Measurements from ENCODE around the gene MGAT1.

DNA sequence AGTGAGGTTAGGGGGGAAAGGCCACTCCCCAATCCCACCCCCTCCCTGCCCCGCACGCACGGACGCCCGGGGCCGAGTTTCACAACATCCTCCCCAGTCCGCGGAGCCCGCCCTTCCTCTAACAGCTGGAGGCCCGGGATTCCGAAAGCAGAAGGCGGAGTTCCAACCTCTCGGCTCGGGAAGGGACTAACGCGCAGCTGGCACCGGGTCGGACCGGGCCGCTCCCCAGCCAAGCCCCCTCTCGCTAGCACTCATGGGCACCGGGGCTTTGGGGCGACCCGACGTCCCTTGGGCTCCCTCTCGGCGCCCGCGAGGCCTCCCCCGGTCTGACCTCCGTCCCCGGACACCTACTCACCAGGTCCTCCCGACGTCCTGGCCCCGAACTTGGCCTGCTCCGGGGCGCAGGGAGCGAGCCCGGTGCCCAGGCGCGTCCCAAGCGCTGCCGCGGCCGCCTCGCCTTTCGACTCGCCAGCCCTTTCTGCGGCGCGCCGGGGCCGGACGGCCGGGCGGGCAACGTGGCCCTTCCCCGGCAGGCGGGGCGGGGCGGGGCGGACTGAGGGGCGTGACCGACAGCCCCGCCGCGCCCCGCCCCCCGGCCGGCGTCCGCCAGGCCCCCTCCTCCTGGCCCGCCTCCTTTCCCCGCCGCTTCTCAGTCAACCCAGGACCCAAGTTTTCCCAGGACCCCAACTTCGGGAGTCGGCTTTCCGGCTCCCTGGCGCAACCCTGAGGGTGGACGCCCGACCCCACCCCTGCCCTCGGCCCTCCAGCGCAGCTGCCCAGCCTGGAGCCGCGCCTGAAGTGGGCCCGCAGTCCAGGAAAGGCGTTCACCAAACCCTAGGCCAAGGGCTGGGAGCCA lies at the start of gene MGAT1:
- TF ChIP-seq, protein P1, sequence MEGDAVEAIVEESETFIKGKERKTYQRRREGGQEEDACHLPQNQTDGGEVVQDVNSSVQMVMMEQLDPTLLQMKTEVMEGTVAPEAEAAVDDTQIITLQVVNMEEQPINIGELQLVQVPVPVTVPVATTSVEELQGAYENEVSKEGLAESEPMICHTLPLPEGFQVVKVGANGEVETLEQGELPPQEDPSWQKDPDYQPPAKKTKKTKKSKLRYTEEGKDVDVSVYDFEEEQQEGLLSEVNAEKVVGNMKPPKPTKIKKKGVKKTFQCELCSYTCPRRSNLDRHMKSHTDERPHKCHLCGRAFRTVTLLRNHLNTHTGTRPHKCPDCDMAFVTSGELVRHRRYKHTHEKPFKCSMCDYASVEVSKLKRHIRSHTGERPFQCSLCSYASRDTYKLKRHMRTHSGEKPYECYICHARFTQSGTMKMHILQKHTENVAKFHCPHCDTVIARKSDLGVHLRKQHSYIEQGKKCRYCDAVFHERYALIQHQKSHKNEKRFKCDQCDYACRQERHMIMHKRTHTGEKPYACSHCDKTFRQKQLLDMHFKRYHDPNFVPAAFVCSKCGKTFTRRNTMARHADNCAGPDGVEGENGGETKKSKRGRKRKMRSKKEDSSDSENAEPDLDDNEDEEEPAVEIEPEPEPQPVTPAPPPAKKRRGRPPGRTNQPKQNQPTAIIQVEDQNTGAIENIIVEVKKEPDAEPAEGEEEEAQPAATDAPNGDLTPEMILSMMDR (IDR thresholded peaks at IDR 0.05), result no peak
- TF ChIP-seq POLR2A (IDR thresholded peaks at IDR 0.05), result peak; percentile 76 to 88

Measured in Peyer's patch (tissue), 4 donors.